GM21390 (cell line): ENCODE measurements around the gene CENPP.
A peak's percentile ranks its signal among the peaks of the same experiment; 100 is the strongest.
"Not testable (repeated sequence)": the region's sequence is repeated elsewhere in the genome, so short reads cannot be mapped to it uniquely, and the experiment has no call there.

Source experiments
- ATAC-seq: cut with Tn5 transposase; IDR thresholded peaks from one replicate; pipeline ENCODE4 v1.9.1; 2021; ENCODE audit not compliant: unreplicated experiment

CENPP gene

GRCh38 chr9:92377876-92378275 is 52.1 kb downstream of the CENPP start:
- ATAC-seq = no peak

DNA sequence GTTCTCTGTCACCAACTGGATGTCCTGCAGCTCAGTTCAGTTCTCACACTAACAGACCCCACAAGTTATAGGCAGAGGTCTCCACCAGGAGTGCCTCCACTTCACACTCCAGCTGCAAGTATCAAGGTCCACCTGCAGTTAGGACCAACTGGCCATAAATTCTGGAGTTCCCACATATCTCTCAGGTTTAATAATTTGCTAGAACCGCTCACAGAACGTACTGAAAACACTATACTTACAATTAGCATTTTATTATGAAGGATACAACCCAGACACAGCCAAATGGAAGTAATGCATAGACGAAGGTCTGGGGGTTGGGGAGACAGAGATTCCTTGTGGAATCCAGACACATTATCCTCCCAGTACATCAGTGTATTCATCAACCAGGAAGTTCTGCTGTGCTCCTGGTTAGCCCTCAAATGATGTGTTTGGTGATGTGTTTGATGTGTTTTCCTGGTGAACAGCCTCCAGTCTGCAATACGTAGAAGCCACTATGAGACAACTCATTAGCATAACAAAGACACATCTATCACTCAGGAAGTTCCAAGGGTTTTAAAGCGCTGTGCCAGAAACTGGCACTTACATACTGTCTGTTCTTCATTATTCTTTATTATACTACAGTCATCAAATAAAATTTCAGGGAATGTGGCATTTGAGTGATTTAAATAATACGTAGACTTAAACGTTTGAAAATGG is 53.3 kb downstream of the CENPP start:
- no peak for ATAC-seq

GRCh38 chr9:92380603-92381002 is 54.9 kb downstream of the CENPP start:
- ATAC-seq = no peak

DNA sequence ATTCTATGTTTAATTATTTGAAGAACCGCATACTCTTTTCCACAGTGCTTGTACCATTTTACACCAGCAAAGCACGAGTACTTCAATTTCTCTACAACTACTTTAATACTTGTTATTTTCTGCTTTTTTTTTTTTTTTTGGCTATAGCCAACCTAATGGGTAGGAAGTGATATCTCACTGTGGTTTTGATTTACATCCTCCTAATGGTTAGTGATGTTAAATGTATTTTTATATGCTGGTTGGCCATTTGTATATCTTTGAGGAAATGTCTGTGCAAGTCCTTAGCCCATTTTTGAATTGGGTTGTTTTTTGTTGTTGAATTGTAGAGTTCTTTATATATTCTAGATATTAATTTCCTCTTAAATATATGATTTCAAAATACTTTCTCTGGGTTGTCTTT is 56.0 kb downstream of the CENPP start:
- ATAC-seq = no peak

- no peak for ATAC-seq
Measured at GRCh38 chr9:92384375-92384774, 58.6 kb downstream of the CENPP start.

DNA sequence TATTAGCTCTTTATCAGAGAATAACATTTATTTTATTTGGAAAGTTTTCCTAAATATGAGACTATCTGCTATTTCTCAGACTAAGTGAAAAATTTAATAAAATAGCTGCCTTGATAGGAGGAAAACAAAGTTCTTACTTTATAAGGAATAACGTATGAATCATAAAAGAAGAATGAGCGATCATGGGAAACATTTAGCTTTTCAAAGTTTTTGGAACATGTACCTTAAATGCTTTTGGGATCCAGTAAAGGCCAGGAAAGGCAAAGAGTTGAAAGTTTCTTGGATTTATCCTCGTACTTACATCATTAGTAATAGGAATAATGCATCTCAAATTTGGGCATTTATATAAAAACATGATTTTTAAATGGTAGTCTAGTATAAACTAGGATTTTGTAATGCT is 59.2 kb downstream of the CENPP start:
- ATAC-seq = no peak

GRCh38 chr9:92385477-92385876 is 59.7 kb downstream of the CENPP start:
- ATAC-seq = no peak

GRCh38 chr9:92385953-92386352 is 60.2 kb downstream of the CENPP start:
- no peak for ATAC-seq

GRCh38 chr9:92392690-92393089 is 66.9 kb downstream of the CENPP start:
- no peak for ATAC-seq

DNA sequence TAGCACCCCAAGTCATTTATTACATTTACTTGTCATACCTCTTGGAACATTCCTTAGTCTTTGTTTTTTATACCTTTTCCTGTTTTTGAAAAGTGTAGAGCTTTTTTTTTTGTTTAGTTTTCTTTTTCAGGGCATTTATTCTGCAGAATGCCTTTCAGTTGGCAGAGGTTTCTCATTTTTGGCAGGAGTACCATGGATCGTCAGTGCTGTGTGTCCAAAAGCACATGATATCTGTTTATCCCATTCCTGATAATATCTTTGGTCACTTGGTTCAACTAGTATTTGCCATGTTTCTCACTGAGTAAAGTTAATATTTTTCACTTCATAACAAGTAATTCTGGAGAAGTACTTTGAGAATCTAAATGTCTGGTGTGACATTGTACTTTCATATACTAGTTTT is 67.9 kb downstream of the CENPP start:
- ATAC-seq = no peak

GRCh38 chr9:92395617-92396016 is 69.9 kb downstream of the CENPP start:
- ATAC-seq = no peak

GRCh38 chr9:92397853-92398252 is 72.1 kb downstream of the CENPP start:
- ATAC-seq = no peak

DNA sequence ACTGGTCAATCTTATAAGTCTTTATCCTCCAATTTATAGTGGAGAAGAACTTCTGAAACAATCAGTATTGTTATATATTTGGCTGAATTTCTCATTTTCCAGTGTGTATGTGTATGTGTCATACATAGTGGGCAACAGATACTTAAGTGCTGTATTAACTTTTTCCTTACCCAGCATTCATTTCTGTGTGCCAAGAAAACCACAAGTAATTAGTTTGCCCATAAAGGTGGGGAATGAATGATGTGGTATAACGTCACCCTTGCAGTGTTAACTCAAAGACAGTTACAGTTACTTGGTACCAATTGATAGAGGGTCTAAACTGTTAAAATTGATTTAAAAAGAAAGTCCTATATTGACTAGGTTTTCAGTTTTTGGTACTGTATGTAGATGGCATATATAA is 76.6 kb downstream of the CENPP start:
- ATAC-seq = no peak

DNA sequence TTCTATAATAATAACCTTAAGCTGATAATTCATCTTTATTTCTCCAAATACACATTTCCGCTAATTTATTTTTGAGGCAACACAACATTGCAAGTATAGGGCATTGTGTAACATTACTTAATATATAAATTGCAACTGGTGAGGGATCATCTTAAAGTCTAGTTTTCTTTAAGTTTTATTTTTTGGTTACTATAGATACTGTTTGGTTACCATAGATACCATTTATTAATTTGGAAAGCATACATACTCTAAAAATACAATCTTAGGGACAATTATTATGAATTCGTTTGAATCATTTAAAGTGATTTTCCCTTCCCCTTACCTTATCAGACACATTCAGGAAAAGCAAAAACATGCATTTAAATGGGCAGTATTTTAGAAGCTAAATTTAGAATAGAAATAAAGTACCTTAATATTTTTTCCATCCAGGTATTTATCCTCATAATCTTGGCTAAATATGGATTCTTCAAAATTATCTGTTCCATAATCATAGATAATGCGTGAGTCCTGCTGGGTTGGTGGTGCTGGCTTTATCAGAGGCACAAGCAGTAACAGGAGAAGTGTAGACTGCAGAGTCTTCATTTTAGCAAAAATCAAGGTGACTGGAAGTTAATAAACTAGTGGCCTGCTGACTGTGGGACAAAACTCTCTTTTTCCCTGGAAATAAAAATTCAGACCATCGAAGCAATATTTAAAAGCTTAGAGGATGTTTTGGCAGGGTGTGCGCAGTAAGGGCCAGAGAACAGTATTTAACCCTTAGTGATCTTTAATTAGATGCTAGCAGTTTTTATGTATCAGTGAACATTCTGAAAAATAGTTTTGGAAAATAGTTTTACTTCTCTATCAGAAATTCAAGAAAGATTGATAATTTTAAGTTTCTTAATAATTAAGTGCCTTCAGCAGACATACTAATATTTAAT is 77.3 kb downstream of the CENPP start:
- no peak for ATAC-seq

- ATAC-seq = no peak
Measured at GRCh38 chr9:92404042-92404836, 78.5 kb downstream of the CENPP start, which contains the start of gene OGN. OGN (minus strand) TSS chr9:92404578; CDS start chr9:92403407, 1,171 bp downstream.

DNA sequence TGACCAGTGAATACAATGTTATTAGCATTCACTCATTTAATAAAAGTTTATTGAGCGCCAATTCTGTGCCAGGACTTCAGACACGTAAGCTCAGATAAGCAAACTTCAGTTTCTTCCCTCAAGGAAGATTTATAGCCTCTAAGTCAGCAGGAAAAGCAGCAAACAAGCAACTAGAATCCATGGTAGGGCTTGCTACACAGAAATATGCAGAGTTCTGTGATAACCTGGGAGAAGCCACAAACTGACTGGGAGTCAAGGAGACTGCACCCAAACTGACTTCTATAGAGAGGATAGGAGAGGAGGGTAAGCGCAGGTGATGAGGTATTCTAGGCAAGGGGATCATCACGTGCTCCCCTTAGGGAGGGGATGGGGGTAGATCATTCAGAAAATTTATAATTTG is 80.1 kb downstream of the CENPP start:
- no peak for ATAC-seq

DNA sequence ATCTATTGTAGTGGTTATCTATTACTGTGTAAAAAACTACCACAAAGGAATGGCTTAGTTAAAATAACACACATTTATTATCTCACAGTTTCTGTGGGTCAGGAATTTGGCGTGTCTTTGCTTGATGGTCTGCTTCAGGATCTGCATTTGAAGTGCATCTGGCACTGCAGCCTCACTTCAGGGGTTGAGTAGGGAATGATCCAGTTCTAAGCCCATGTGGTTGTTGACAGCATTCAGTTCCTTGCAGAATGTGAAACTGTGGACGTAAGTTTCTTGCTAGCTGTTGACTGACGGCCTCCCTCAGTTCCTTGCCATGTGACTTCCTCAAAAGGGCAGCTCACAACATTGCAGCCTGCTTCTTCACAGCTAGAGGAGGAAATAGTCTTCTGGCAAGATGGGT is 80.7 kb downstream of the CENPP start:
- ATAC-seq = peak; percentile 81

DNA sequence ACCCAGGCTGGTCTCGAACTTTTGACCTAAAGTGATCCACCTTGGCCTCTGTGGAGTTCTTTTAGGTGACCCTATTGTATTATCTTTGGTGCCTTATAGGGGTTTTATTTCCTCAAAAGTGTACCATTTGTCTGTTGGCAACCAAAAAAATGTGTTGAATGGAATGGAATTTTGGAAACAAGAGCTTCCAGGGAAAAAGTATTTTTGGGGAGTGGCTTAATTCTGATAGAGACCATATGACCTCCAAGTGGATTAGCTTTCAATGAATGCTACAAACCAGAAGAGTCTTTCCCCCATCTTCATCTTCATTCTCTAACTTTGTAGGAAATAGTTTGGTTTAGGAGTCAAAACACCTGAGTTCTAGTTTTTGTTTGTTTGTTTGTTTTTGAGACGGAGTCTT is 82.1 kb downstream of the CENPP start:
- ATAC-seq = no peak

GRCh38 chr9:92408747-92409478 is 83.2 kb downstream of the CENPP start:
- ATAC-seq = no peak

DNA sequence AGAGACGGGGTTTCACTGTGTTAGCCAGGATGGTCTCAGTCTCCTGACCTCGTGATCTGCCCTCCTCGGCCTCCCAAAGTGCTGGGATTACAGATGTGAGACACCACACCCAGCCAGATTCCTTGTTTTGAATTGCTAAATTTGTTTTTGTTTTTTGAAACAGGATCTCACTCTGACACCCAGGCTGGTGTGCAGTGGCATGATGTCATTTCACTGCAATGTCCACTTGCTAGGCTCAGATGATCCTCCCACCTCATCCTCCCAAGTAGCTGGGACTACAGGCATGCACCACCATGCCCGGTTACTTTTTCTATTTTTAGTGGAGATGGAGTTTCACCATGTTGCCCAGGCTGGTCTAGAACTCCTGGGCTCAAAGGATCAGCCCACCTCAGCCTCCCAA is 85.4 kb downstream of the CENPP start:
- ATAC-seq = not testable (repeated sequence)

- ATAC-seq = no peak
Measured at GRCh38 chr9:92414566-92414965, 88.8 kb downstream of the CENPP start.
